Thoracic aorta (tissue), 2 donors: Measurements from ENCODE around the gene TRIP13. TPM values are rescaled to one million over a fixed set of nuclear protein-coding genes. Genes with fewer than 3 reads are reported as not detected.

ENCODE experiments used
- ATAC-seq: fragments of 150-250 bp; one replicate; pipeline ENCODE4 v1.8.0; 2017; ENCODE audit warnings: low read depth; ENCODE audit not compliant: insufficient number of reproducible peaks, low FRiP score
- DNase-seq: peaks from one replicate; pipeline ENCODE4 v3.0.0-alpha.2; 2020; ENCODE audit warnings: low spot score
- H3K27ac ChIP-seq, 2 donors: fragments of 200-600 bp; sonication (generic); 1 replicate in 1 of 2; 2 replicates in 1 of 2; pipeline ENCODE4 v1.5.1; 2016; ENCODE audit warnings: mild to moderate bottlenecking in 2 of 2, moderate library complexity in 2 of 2
- H3K27me3 ChIP-seq: fragments of 200-600 bp; sonication (generic); replicated peaks from 2 replicates; pipeline ENCODE4 v1.6.0; 2016; ENCODE audit warnings: mild to moderate bottlenecking; ENCODE audit not compliant: insufficient read depth
- H3K36me3 ChIP-seq: fragments of 200-600 bp; sonication (generic); one replicate; pipeline ENCODE4 v1.5.1; 2016
- H3K4me1 ChIP-seq, 2 donors: fragments of 200-600 bp; sonication (generic); 1 replicate in 1 of 2; 2 replicates in 1 of 2; pipeline versions ENCODE4 v1.5.1 to v1.6.0; 2016; ENCODE audit warnings: low read depth in 2 of 2, mild to moderate bottlenecking in 1 of 2; ENCODE audit not compliant: control insufficient read depth in 1 of 2
- H3K4me3 ChIP-seq: fragments of 200-600 bp; sonication (generic); 2 replicates; pipeline ENCODE4 v1.5.1; 2016; ENCODE audit warnings: mild to moderate bottlenecking
- H3K9me3 ChIP-seq: fragments of 200-600 bp; sonication (generic); 2 replicates; pipeline ENCODE4 v1.5.1; 2016
- CTCF ChIP-seq: fragments of 200-600 bp; sonication (generic); IDR thresholded peaks from one replicate; pipeline ENCODE4 v1.5.1; 2019; ENCODE audit warnings: antibody characterized with exemption
- total RNA-seq, 2 donors: library from RNA; depleted of rRNA; stranded (reverse); fragments of >200 nt; gene quantifications; one replicate each; pipeline versions ENCODE4 v1.1.0 to v1.2.3, GENCODE V29; 2016

TRIP13 gene
- total RNA-seq, 2 donors from 2014 or later: 1.6 TPM; not detected in 1

- H3K27me3 ChIP-seq: no peaks in the 10 kb centered on the region
- H3K4me3 ChIP-seq: no peak overlapping the region
These were observed 66.3 kb downstream of the TRIP13 start for GRCh38 chr5:958701-959571.

GRCh38 chr5:959581-960531 lies 67.2 kb downstream of the TRIP13 start:
- H3K27me3 ChIP-seq: no peaks in the 10 kb centered on the region
- H3K9me3 ChIP-seq: no peaks in the 10 kb centered on the region

More at GRCh38 chr5:958701-959571, 66.3 kb downstream of the TRIP13 start:
- Histone ChIP-seq H3K36me3 (no peaks in the 10 kb centered on the region), H3K4me1 (peaks cover 7 to 13% of the 10 kb centered on the region in 2 donors), H3K9me3 (no peaks in the 10 kb centered on the region), H3K27ac (no peak overlapping the region)
- DNase-seq: no peak
- no peak for TF ChIP-seq CTCF
- ATAC-seq: no peak

GRCh38 chr5:960551-960950 lies 67.9 kb downstream of the TRIP13 start:
- no peak overlapping the region for H3K27ac ChIP-seq
- H3K4me3 ChIP-seq: no peak overlapping the region
- DNase-seq: no peak
- ATAC-seq: no peak
- H3K27me3 ChIP-seq: no peaks in the 10 kb centered on the region
- no peak for TF ChIP-seq CTCF
- H3K4me1 ChIP-seq: peaks cover 7 to 13% of the 10 kb centered on the region in 2 donors
- H3K9me3 ChIP-seq: no peaks in the 10 kb centered on the region
- H3K36me3 ChIP-seq: no peaks in the 10 kb centered on the region

More at GRCh38 chr5:959581-960531, 67.2 kb downstream of the TRIP13 start:
- Histone ChIP-seq H3K36me3 (no peaks in the 10 kb centered on the region), H3K4me1 (peaks cover 7 to 13% of the 10 kb centered on the region in 2 donors), H3K4me3 (no peak overlapping the region), H3K27ac (no peak overlapping the region)
- no peak for TF ChIP-seq CTCF
- ATAC-seq (no peak), DNase-seq (no peak)

- peaks cover 7 to 13% of the 10 kb centered on the region in 2 donors for H3K4me1 ChIP-seq
- H3K27me3 ChIP-seq: no peaks in the 10 kb centered on the region
- DNase-seq (no peak), ATAC-seq (no peak)
- no peak overlapping the region for H3K4me3 ChIP-seq
- no peaks in the 10 kb centered on the region for H3K9me3 ChIP-seq
- no peaks in the 10 kb centered on the region for H3K36me3 ChIP-seq
- no peak for TF ChIP-seq CTCF
- no peak overlapping the region for H3K27ac ChIP-seq
These were observed 68.5 kb downstream of the TRIP13 start for GRCh38 chr5:961002-961710.
